A549 (cell line): ENCODE measurements around the gene PDCD4. TPM values are rescaled to one million over a fixed set of nuclear protein-coding genes. Genes with fewer than 3 reads are reported as not detected.
A peak's percentile ranks its signal among the peaks of the same experiment; 100 is the strongest.

Experiments used
- ATAC-seq, 2 experiments: fragments of 200-7000 bp in 1 of 2; fragments of >200 bp in 1 of 2; cut with Nextera tagmentation in 1 of 2; cut with Tn5 transposase in 1 of 2; 3 replicates each; pipeline versions ENCODE4 v1.8.0 to v1.9.1; 2018 to 2020; ENCODE audit warnings: mild to moderate bottlenecking in 1 of 2, moderate library complexity in 1 of 2
- CTCF ChIA-PET: fragments of 300-600 bp; sonication (Branson Sonifier 250); formaldehyde crosslinking; extraction: SDS; loops from one replicate; lab custom pipeline; 2021; ENCODE audit warnings: antibody characterized with exemption, inconsistent platforms; lab: Yijun Ruan, JAX
- POLR2A ChIA-PET: fragments of 350-600 bp; formaldehyde crosslinking; extraction: SDS; loops from one replicate; lab custom pipeline; 2021; ENCODE audit warnings: antibody characterized with exemption, inconsistent platforms; lab: Yijun Ruan, JAX
- DNase-seq, 2 experiments: peaks; one replicate each; pipeline versions ENCODE4 v3.0.0 to v3.0.0-alpha.2; 2011 to 2016; ENCODE audit warnings: low read depth in 1 of 2, low spot score in 1 of 2
- FAIRE-seq: peaks from 2 replicates; lab custom pipeline; 2011; peaks lifted over from hg19 to GRCh38; lab: Jason Lieb, UNC
- H3K27ac ChIP-seq, 2 experiments: fragments of >200 bp; sonication (Bioruptor Twin); formaldehyde crosslinking; 3 replicates each; pipeline ENCODE4 v1.5.1; 2016 to 2017
- H3K4me1 ChIP-seq: fragments of >200 bp; sonication (Bioruptor Twin); formaldehyde crosslinking; 3 replicates; pipeline ENCODE4 v1.6.1; 2016
- H3K4me2 ChIP-seq: fragments of >200 bp; sonication (Bioruptor Twin); formaldehyde crosslinking; 3 replicates; pipeline ENCODE4 v1.6.1; 2016
- H3K4me3 ChIP-seq: fragments of >200 bp; sonication (Bioruptor Twin); formaldehyde crosslinking; 3 replicates; pipeline ENCODE4 v1.5.1; 2016
- H3K9me3 ChIP-seq: fragments of >200 bp; sonication (Bioruptor Twin); formaldehyde crosslinking; 3 replicates; pipeline ENCODE4 v1.6.1; 2016
- CBX2 ChIP-seq: fragments of 200-600 bp; sonication (generic); IDR thresholded peaks from 2 replicates; pipeline ENCODE4 v1.6.1; 2016; ENCODE audit warnings: low read depth, mild to moderate bottlenecking, borderline replicate concordance
- EHF ChIP-seq: fragments of 250-450 bp; sonication (Bioruptor Pico); IDR thresholded peaks from 2 replicates; pipeline ENCODE4 v1.5.0; 2020; ENCODE audit warnings: mild to moderate bottlenecking
- EHMT2 ChIP-seq: fragments of 200-600 bp; sonication (generic); IDR thresholded peaks from 2 replicates; pipeline ENCODE4 v1.6.1; 2016; ENCODE audit warnings: antibody characterized with exemption, low read depth, mild to moderate bottlenecking, moderate library complexity
- ESRRA ChIP-seq: fragments of 150-350 bp; IDR thresholded peaks from 2 replicates; pipeline ENCODE4 v1.6.1; 2014; ENCODE audit warnings: mild to moderate bottlenecking, low read length, borderline replicate concordance
- FOSB ChIP-seq: fragments of 250-450 bp; sonication (Bioruptor Pico); IDR thresholded peaks from 2 replicates; pipeline ENCODE4 v1.5.0; 2020; ENCODE audit warnings: mild to moderate bottlenecking, moderate library complexity
- FOXS1 ChIP-seq: fragments of 250-450 bp; sonication (Bioruptor Pico); IDR thresholded peaks from 2 replicates; pipeline ENCODE4 v1.5.0; 2020; ENCODE audit warnings: mild to moderate bottlenecking, moderate library complexity
- GATA3 ChIP-seq: IDR thresholded peaks from 2 replicates; pipeline ENCODE4 v1.6.1; 2012; ENCODE audit warnings: borderline replicate concordance
- HOXA7 ChIP-seq: fragments of 250-450 bp; sonication (Bioruptor Pico); IDR thresholded peaks from 2 replicates; pipeline ENCODE4 v1.5.0; 2020; ENCODE audit warnings: mild to moderate bottlenecking, moderate library complexity
- HOXB13 ChIP-seq: fragments of 250-450 bp; sonication (Bioruptor Pico); IDR thresholded peaks from 2 replicates; pipeline ENCODE4 v1.5.0; 2020; ENCODE audit warnings: low read depth, mild to moderate bottlenecking, moderate library complexity
- HOXB5 ChIP-seq: fragments of 250-450 bp; sonication (Bioruptor Pico); IDR thresholded peaks from 2 replicates; pipeline ENCODE4 v1.5.0; 2020; ENCODE audit warnings: mild to moderate bottlenecking, moderate library complexity
- JUN ChIP-seq, 2 experiments: fragments of >200 bp; sonication (Bioruptor Twin); formaldehyde crosslinking; IDR thresholded peaks; 2 replicates in 1 of 2; 3 replicates in 1 of 2; pipeline ENCODE4 v1.6.1; 2016 to 2017
- JUNB ChIP-seq: fragments of >200 bp; sonication (Bioruptor Twin); formaldehyde crosslinking; IDR thresholded peaks from 2 replicates; pipeline ENCODE4 v1.6.1; 2016
- KDM1A ChIP-seq: fragments of 200-600 bp; sonication (generic); IDR thresholded peaks from 2 replicates; pipeline ENCODE4 v1.6.1; 2016; ENCODE audit warnings: low read depth, mild to moderate bottlenecking
- MAFK ChIP-seq: fragments of 450-650 bp; IDR thresholded peaks from 2 replicates; pipeline ENCODE4 v1.6.1; 2014; ENCODE audit not compliant: partially characterized antibody
- MAZ ChIP-seq: fragments of 150-350 bp; IDR thresholded peaks from 2 replicates; pipeline ENCODE4 v1.6.1; 2014; ENCODE audit warnings: antibody characterized with exemption, low read depth, low read length, borderline replicate concordance
- MYC ChIP-seq: IDR thresholded peaks from 2 replicates; pipeline ENCODE4 v1.6.1; 2012; ENCODE audit warnings: mild to moderate bottlenecking, inconsistent platforms, low read length, improper control_type of control experiment, borderline replicate concordance
- NFE2L2 ChIP-seq: fragments of 150-350 bp; conservative IDR thresholded peaks from 2 replicates; pipeline ENCODE4 v1.6.1; 2014; ENCODE audit warnings: low read length
- NPAS2 ChIP-seq: fragments of 250-450 bp; sonication (Bioruptor Pico); IDR thresholded peaks from 2 replicates; pipeline ENCODE4 v1.8.0; 2022; ENCODE audit warnings: mild to moderate bottlenecking, moderate library complexity, borderline replicate concordance
- PHF8 ChIP-seq: fragments of 200-600 bp; sonication (generic); IDR thresholded peaks from 2 replicates; pipeline ENCODE4 v1.6.1; 2016; ENCODE audit warnings: low read depth, mild to moderate bottlenecking, antibody characterized with exemption, moderate library complexity, borderline replicate concordance
- POLR2A ChIP-seq: IDR thresholded peaks from 2 replicates; pipeline ENCODE4 v1.6.1; 2012; ENCODE audit warnings: mild to moderate bottlenecking, low read length
- POLR2AphosphoS2 ChIP-seq: conservative IDR thresholded peaks from 2 replicates; pipeline ENCODE4 v1.6.1; 2012; ENCODE audit warnings: low read length, improper control_type of control experiment, inconsistent platforms
- RAD21 ChIP-seq, 2 experiments: fragments of >200 bp in 1 of 2; sonication (Bioruptor Twin) in 1 of 2; formaldehyde crosslinking in 1 of 2; IDR thresholded peaks in 1 of 2; conservative IDR thresholded peaks in 1 of 2; 2 replicates in 1 of 2; 3 replicates in 1 of 2; pipeline ENCODE4 v1.6.1; 2012 to 2018; ENCODE audit warnings: inconsistent platforms in 1 of 2
- RFX5 ChIP-seq: fragments of 450-650 bp; IDR thresholded peaks from 2 replicates; pipeline ENCODE4 v1.7.1; 2014; ENCODE audit warnings: antibody characterized with exemption, mild to moderate bottlenecking, moderate library complexity
- SREBF2 ChIP-seq: fragments of 450-650 bp; IDR thresholded peaks from 2 replicates; pipeline ENCODE4 v1.6.1; 2014; ENCODE audit warnings: mild to moderate bottlenecking, moderate library complexity
- ZC3H11A ChIP-seq: fragments of 450-650 bp; IDR thresholded peaks from 2 replicates; pipeline ENCODE4 v1.6.1; 2014; ENCODE audit warnings: antibody characterized with exemption, mild to moderate bottlenecking
- ZSCAN20 ChIP-seq: fragments of 250-450 bp; sonication (Bioruptor Pico); IDR thresholded peaks from 2 replicates; pipeline ENCODE4 v1.8.0; 2022; ENCODE audit warnings: mild to moderate bottlenecking, moderate library complexity
- WGBS: methylation state at CpG from one replicate; pipeline ENCODE4 v1.1.6; 2017; ENCODE audit errors: missing lambda C conversion rate; 5-methylcytosine and 5-hydroxymethylcytosine counted together
- polyA minus RNA-seq: library from RNA; depleted of rRNA, polyadenylated mRNA; stranded (reverse); fragments of >200 nt; gene quantifications from 2 replicates; pipeline ENCODE4 v1.2.3, GENCODE V29; 2011; rRNA and poly(A)+ RNA removed
- polyA plus RNA-seq, 4 experiments: library from polyadenylated mRNA; depleted of rRNA in 3 of 4; stranded (reverse); fragments of >200 nt; fragmentation: RNase III in 1 of 4; extraction: RNeasy Plus Mini Kit Qiagen cat#74134 plus additional on column Dnase treatment in 1 of 4; gene quantifications; 2 replicates in 3 of 4; 3 replicates in 1 of 4; pipeline ENCODE4 v1.2.3, GENCODE V29; 2011 to 2017
- TF ChIP-seq, protein P1 (sequence below): fragments of 450-650 bp; IDR thresholded peaks from 2 replicates; pipeline ENCODE4 v1.6.1; 2014; ENCODE audit warnings: antibody characterized with exemption
- TF ChIP-seq, protein P2 (sequence below): fragments of >200 bp; sonication (Bioruptor Twin); formaldehyde crosslinking; IDR thresholded peaks from 2 replicates; pipeline ENCODE4 v1.6.1; 2016
- TF ChIP-seq, protein P3 (sequence below): IDR thresholded peaks from 2 replicates; pipeline ENCODE4 v1.6.1; 2012; ENCODE audit warnings: low read depth, borderline replicate concordance
- TF ChIP-seq, protein P4 (sequence below): IDR thresholded peaks from 2 replicates; pipeline ENCODE4 v1.6.1; 2012
- TF ChIP-seq, protein P5 (sequence below): fragments of 250-450 bp; sonication (Bioruptor Pico); IDR thresholded peaks from 2 replicates; pipeline ENCODE4 v1.5.0; 2020; ENCODE audit warnings: low read depth, mild to moderate bottlenecking, moderate library complexity
- TF ChIP-seq, protein P6 (sequence below): fragments of 150-350 bp; IDR thresholded peaks from 2 replicates; pipeline ENCODE4 v1.6.1; 2014; ENCODE audit warnings: low read depth, mild to moderate bottlenecking, low read length
- TF ChIP-seq, protein P7 (sequence below): fragments of >200 bp; sonication (Bioruptor Twin); formaldehyde crosslinking; IDR thresholded peaks from 3 replicates; pipeline ENCODE4 v1.6.1; 2016
- TF ChIP-seq, protein P8 (sequence below): IDR thresholded peaks from 2 replicates; pipeline ENCODE4 v1.6.1; 2012

Gene PDCD4
- polyA plus RNA-seq (2011; rRNA removed) (41.9 and 71.4 TPM in 2 replicates), polyA plus RNA-seq (2017; fragmentation: RNase III; extraction: RNeasy Plus Mini Kit Qiagen cat#74134 plus additional on column Dnase treatment) (35.7 to 49.7 TPM (median 42.7 TPM) in 3 replicates), polyA minus RNA-seq (15.0 and 16.3 TPM in 2 replicates)
- 6.5 and 10.0 TPM in 2 replicates for polyA plus RNA-seq (2012; cell fraction: cytosol; rRNA removed)
- 3.1 and 6.7 TPM in 2 replicates for polyA plus RNA-seq (2012; cell fraction: nucleus; rRNA removed)

DNA sequence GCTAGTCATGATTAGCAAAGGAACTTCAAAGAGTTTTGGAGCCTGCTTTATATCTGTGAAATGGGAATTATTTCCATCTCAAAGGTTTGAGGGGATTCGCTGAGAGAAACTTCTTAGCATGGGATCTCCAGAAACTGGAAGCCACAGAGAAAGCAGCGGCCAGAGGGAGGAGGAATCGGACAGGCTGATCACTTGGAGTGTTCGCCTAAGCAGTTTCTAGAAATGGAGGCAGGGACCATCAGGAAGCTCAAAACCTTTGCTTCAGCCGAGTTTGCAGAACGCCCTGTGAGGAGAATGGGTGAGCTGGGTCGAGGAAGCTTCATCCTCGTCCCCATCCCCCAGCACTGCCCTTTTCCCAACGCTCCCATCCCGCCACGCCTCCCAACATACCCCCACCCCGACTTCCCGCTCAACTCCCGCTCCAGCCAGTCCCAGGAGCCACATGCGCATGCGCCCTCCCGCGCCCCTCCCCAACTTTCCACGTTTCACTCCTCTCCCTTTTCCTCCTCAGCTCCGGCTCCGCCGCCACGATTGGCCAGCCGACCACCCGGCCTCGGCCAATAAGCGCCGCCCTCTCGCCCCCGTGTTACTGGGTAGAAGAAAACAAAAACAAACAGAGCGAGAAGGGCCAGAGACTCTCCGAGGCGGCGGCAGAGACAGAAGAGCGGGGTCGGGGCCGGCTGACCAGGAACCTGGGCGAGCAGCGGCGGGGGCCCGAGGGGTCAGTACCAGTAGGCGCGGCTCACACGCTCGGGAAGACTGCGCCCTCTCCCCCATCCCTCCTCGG lies at the start of gene PDCD4:
Gene PDCD4, plus strand, starts transcription at position 631 of the 787 bp plus-strand sequence. CDS start 4,100 bp downstream, outside the sequence.
- peak within 1 kb of the TSS; percentile 88 for H3K4me2 ChIP-seq
- H3K27ac ChIP-seq: peak within 1 kb of the TSS; percentile 89 to 95
- DNase-seq (peak; percentile 80 to 98), FAIRE-seq (peak; percentile 49), ATAC-seq (peak; percentile 87 to 95)
- ChIA-PET CTCF (interaction anchor here (0.7 to 1.1 kb wide), 7 partner anchors 9 to 125 kb away, joined by 3 to 6 read pairs (median 3); partner anchors contain the start of genes BBIP1 and SHOC2), POLR2A (interaction anchor here (0.6 to 1.3 kb wide), 18 partner anchors 9 to 234 kb away, joined by 3 to 17 read pairs (median 4); partner anchors contain the start of genes BBIP1 and SHOC2)
- peaks cover 36% of the 10 kb centered on the region for H3K4me1 ChIP-seq
- WGBS: 2% methylated on average over 39 of the region's 47 CpGs
- no peaks in the 10 kb centered on the region for H3K9me3 ChIP-seq
- peak within 1 kb of the TSS; percentile 78 for H3K4me3 ChIP-seq
- TF ChIP-seq NFE2L2 (no peak), HOXB13 (CRISPR knock-in tag) (no peak), ESRRA (no peak), SREBF2 (no peak), GATA3 (no peak), MYC (no peak; the same call in 1 of the 2 replicates), NPAS2 (CRISPR knock-in tag) (no peak), KDM1A (no peak), HOXB5 (CRISPR knock-in tag) (no peak), RFX5 (peak; percentile 97), POLR2AphosphoS2 (no peak), FOXS1 (CRISPR knock-in tag) (no peak), HOXA7 (CRISPR knock-in tag) (0 out of 2 replicates have a peak, but pooled peaks have one; percentile 36), POLR2A (peak; percentile 65), EHMT2 (no peak), EHF (CRISPR knock-in tag) (no peak), ZSCAN20 (no peak), FOSB (CRISPR knock-in tag) (no peak), MAFK (no peak), PHF8 (no peak), CBX2 (no peak), MAZ (0 out of 2 replicates have a peak, but pooled peaks have one; percentile 27), JUNB (no peak), ZC3H11A (no peak), JUN (IDR thresholded peaks at IDR 0.05) (peak; percentile 6 to 66; a peak in 4 of 5 replicates), RAD21 (conservative IDR thresholded peaks at IDR 0.05 in 1 of 2, IDR thresholded peaks at IDR 0.05 in 1 of 2) (no peak)
- TF ChIP-seq, protein P1, sequence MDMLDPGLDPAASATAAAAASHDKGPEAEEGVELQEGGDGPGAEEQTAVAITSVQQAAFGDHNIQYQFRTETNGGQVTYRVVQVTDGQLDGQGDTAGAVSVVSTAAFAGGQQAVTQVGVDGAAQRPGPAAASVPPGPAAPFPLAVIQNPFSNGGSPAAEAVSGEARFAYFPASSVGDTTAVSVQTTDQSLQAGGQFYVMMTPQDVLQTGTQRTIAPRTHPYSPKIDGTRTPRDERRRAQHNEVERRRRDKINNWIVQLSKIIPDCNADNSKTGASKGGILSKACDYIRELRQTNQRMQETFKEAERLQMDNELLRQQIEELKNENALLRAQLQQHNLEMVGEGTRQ: peak; percentile 56; the same call in 1 of the 2 replicates
- TF ChIP-seq, protein P2, sequence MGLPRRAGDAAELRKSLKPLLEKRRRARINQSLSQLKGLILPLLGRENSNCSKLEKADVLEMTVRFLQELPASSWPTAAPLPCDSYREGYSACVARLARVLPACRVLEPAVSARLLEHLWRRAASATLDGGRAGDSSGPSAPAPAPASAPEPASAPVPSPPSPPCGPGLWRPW: no peak
- TF ChIP-seq, protein P3, sequence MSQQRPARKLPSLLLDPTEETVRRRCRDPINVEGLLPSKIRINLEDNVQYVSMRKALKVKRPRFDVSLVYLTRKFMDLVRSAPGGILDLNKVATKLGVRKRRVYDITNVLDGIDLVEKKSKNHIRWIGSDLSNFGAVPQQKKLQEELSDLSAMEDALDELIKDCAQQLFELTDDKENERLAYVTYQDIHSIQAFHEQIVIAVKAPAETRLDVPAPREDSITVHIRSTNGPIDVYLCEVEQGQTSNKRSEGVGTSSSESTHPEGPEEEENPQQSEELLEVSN: peak; percentile 95
- TF ChIP-seq, protein P4, sequence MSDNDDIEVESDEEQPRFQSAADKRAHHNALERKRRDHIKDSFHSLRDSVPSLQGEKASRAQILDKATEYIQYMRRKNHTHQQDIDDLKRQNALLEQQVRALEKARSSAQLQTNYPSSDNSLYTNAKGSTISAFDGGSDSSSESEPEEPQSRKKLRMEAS: peak; percentile 83
- TF ChIP-seq, protein P5, sequence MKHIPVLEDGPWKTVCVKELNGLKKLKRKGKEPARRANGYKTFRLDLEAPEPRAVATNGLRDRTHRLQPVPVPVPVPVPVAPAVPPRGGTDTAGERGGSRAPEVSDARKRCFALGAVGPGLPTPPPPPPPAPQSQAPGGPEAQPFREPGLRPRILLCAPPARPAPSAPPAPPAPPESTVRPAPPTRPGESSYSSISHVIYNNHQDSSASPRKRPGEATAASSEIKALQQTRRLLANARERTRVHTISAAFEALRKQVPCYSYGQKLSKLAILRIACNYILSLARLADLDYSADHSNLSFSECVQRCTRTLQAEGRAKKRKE: no peak
- TF ChIP-seq, protein P6, sequence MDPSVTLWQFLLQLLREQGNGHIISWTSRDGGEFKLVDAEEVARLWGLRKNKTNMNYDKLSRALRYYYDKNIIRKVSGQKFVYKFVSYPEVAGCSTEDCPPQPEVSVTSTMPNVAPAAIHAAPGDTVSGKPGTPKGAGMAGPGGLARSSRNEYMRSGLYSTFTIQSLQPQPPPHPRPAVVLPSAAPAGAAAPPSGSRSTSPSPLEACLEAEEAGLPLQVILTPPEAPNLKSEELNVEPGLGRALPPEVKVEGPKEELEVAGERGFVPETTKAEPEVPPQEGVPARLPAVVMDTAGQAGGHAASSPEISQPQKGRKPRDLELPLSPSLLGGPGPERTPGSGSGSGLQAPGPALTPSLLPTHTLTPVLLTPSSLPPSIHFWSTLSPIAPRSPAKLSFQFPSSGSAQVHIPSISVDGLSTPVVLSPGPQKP: no peak
- TF ChIP-seq, protein P7, sequence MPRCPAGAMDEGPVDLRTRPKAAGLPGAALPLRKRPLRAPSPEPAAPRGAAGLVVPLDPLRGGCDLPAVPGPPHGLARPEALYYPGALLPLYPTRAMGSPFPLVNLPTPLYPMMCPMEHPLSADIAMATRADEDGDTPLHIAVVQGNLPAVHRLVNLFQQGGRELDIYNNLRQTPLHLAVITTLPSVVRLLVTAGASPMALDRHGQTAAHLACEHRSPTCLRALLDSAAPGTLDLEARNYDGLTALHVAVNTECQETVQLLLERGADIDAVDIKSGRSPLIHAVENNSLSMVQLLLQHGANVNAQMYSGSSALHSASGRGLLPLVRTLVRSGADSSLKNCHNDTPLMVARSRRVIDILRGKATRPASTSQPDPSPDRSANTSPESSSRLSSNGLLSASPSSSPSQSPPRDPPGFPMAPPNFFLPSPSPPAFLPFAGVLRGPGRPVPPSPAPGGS: peak; percentile 39; the same call in 2 of the 3 replicates
- TF ChIP-seq, protein P8, sequence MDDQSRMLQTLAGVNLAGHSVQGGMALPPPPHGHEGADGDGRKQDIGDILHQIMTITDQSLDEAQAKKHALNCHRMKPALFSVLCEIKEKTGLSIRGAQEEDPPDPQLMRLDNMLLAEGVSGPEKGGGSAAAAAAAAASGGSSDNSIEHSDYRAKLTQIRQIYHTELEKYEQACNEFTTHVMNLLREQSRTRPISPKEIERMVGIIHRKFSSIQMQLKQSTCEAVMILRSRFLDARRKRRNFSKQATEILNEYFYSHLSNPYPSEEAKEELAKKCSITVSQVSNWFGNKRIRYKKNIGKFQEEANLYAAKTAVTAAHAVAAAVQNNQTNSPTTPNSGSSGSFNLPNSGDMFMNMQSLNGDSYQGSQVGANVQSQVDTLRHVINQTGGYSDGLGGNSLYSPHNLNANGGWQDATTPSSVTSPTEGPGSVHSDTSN: no peak
